ENCODE results near the gene THSD4.

Gene THSD4

GRCh38 chr15:71385457-71385856 lies 270.2 kb downstream of the THSD4 start:
- DNase-seq (ENCODE audit: low read depth): peak; percentile 35
- H3K4me3 ChIP-seq (ENCODE audit: low read depth, low read length): no peak overlapping the region
- TF ChIP-seq CTCF (IDR thresholded peaks at IDR 0.05; ENCODE audit: control insufficient read depth, extremely low read depth, insufficient read depth): no peak

- H3K4me3 ChIP-seq (ENCODE audit: low read depth, low read length): no peak overlapping the region
- DNase-seq (ENCODE audit: low read depth): no peak
- TF ChIP-seq CTCF (IDR thresholded peaks at IDR 0.05; ENCODE audit: control insufficient read depth, extremely low read depth, insufficient read depth): no peak
These were observed 270.7 kb downstream of the THSD4 start for GRCh38 chr15:71386005-71386404.

GRCh38 chr15:71386448-71387236 lies 271.4 kb downstream of the THSD4 start:
- H3K4me3 ChIP-seq (ENCODE audit: low read depth, low read length): no peak overlapping the region
- TF ChIP-seq CTCF (IDR thresholded peaks at IDR 0.05; ENCODE audit: control insufficient read depth, extremely low read depth, insufficient read depth): peak; percentile 68
- no peak for DNase-seq (ENCODE audit: low read depth)

- H3K4me3 ChIP-seq (ENCODE audit: low read depth, low read length): no peak overlapping the region
- DNase-seq (ENCODE audit: low read depth): no peak
- no peak for TF ChIP-seq CTCF (IDR thresholded peaks at IDR 0.05; ENCODE audit: control insufficient read depth, extremely low read depth, insufficient read depth)
These were observed 272.5 kb downstream of the THSD4 start for GRCh38 chr15:71387810-71388209.

- no peak overlapping the region for H3K4me3 ChIP-seq (ENCODE audit: low read depth, low read length)
These were observed 274.8 kb downstream of the THSD4 start for GRCh38 chr15:71390096-71390495.

GRCh38 chr15:71391421-71392088 lies 276.3 kb downstream of the THSD4 start:
- no peak overlapping the region for H3K4me3 ChIP-seq (ENCODE audit: low read depth, low read length)
- no peak for TF ChIP-seq CTCF (IDR thresholded peaks at IDR 0.05; ENCODE audit: control insufficient read depth, extremely low read depth, insufficient read depth)
- no peak for DNase-seq (ENCODE audit: low read depth)

More at GRCh38 chr15:71390096-71390495, 274.8 kb downstream of the THSD4 start:
- no peak for TF ChIP-seq CTCF (IDR thresholded peaks at IDR 0.05; ENCODE audit: control insufficient read depth, extremely low read depth, insufficient read depth)
- DNase-seq (ENCODE audit: low read depth): peak; percentile 77
